Stomach smooth muscle (tissue), 2 donors: ENCODE results near the gene PODXL2.

ENCODE experiments used
- H3K27ac ChIP-seq: one replicate; pipeline ENCODE4 v1.7.0; 2013; ENCODE audit warnings: mild to moderate bottlenecking, low read length, inconsistent platforms
- H3K27me3 ChIP-seq, 2 donors: one replicate each; pipeline ENCODE4 v1.7.0; 2013; ENCODE audit warnings: low read length in 2 of 2; ENCODE audit not compliant: insufficient read depth in 2 of 2, control insufficient read depth in 1 of 2
- H3K36me3 ChIP-seq, 2 donors: one replicate each; pipeline ENCODE4 v1.7.0; 2013; ENCODE audit warnings: low read length in 2 of 2; ENCODE audit not compliant: control insufficient read depth in 2 of 2, insufficient read depth in 2 of 2
- H3K4me1 ChIP-seq: one replicate; pipeline ENCODE4 v1.7.0; 2013; ENCODE audit warnings: low read length; ENCODE audit not compliant: control insufficient read depth, insufficient read depth
- H3K4me3 ChIP-seq, 2 donors: one replicate each; pipeline ENCODE4 v1.7.0; 2013; ENCODE audit warnings: low read length in 2 of 2
- H3K9ac ChIP-seq, 2 donors: one replicate each; pipeline ENCODE4 v1.7.0; 2013; ENCODE audit warnings: low read length in 2 of 2, mild to moderate bottlenecking in 1 of 2
- H3K9me3 ChIP-seq, 2 donors: one replicate each; pipeline ENCODE4 v1.7.0; 2013; ENCODE audit warnings: low read length in 2 of 2; ENCODE audit not compliant: control insufficient read depth in 2 of 2
- donor health status: healthy.
- donor health status: Pancreatic carcinoma.

The PODXL2 gene

DNA sequence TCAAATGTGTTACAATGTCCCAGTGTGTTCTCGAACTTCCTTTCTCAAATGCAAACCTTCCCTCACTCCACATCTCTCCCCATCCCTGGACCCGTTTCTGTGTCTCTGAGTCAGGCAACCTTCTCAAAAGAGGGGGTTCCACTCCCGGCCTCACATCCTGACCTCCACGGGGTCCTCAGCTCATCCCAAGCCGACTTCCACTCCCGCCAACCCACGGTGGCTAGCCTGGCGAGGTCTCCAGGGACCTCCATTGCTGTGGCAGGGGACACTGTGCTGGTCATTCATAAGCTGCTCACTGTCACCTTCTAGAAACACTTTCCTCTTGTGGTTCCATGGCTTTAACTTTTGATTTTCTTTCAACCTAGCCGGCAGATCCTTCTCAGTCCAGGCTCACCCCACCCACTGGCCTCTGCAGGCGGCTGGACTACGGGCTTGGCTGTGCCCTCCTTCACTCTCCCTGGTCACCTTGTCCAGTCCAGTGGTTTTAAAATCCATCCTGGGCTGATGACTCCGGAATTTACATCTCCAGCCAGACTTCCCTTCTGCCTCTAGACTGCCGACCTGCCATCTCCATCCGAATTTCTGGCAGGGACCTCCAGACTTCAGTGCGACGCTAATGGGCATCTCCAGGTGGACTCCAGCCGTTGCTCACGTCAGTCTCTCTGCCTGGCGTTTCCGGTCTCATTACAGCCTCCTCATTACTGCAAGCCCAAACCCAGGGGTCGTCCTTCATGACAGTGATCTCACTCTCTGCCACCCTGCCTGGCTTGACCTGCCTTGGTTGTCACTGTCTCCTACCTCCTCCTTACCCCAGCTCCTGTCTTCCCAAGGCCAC is 63.7 kb downstream of the PODXL2 start:
- Histone ChIP-seq H3K9me3 (no peaks in the 10 kb centered on the region), H3K27me3 (no peaks in the 10 kb centered on the region), H3K36me3 (peaks cover 9 to 16% of the 10 kb centered on the region in 2 donors), H3K27ac (no peak overlapping the region), H3K9ac (no peak overlapping the region), H3K4me3 (no peak overlapping the region), H3K4me1 (peaks cover 58% of the 10 kb centered on the region)

- H3K36me3 ChIP-seq, result peaks cover 9 to 16% of the 10 kb centered on the region in 2 donors
- H3K9me3 ChIP-seq, result no peaks in the 10 kb centered on the region
- H3K27me3 ChIP-seq, result no peaks in the 10 kb centered on the region
- peaks cover 58% of the 10 kb centered on the region for H3K4me1 ChIP-seq
- no peak overlapping the region for H3K9ac ChIP-seq
- no peak overlapping the region for H3K4me3 ChIP-seq
- no peak overlapping the region for H3K27ac ChIP-seq
Observed at GRCh38 chr3:127693336-127693843, 64.4 kb downstream of the PODXL2 start.

DNA sequence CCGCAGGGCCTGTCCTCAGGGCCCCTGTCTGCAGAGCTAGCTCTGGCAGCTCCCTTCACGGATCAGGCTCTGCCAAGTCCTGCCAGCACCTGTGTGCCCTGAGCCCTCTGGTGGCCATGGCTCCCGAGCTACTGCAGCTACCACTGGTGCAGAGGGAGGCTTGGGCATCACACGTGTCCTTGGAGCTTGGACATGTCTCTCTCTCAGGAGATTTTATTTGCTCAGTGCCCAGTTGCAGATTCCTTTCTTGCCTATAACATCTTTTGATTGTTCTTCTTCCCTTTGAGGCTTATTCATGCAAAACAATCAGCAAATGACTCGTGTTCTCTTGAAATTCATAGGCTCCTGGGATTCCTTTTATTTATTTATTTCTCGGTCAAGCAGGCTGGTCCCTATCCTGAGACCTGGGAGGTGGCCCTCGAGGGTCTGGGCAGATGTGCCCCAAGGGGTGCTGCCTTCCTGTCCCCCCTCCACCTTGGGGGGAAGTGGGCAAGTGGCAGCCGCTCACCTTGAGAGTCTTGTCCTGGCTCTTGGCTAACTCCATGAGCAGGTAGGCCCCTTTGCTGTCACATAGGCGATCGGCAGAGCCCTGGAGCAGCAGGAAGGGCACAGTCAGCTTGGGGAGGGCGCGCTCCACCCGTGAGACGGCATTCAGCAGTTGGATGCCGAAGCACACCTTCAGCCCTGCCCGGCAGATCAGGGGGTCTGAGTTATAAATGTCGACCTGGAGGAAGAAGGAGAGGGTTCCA is 65.7 kb downstream of the PODXL2 start:
- Histone ChIP-seq H3K9ac (no peak overlapping the region), H3K27me3 (no peaks in the 10 kb centered on the region), H3K4me3 (no peak overlapping the region), H3K4me1 (peaks cover 58% of the 10 kb centered on the region), H3K27ac (no peak overlapping the region), H3K36me3 (peaks cover 9 to 16% of the 10 kb centered on the region in 2 donors), H3K9me3 (no peaks in the 10 kb centered on the region)

- H3K4me1 ChIP-seq, result peaks cover 65% of the 10 kb centered on the region
Observed at GRCh38 chr3:127697551-127698240, 68.7 kb downstream of the PODXL2 start.

DNA sequence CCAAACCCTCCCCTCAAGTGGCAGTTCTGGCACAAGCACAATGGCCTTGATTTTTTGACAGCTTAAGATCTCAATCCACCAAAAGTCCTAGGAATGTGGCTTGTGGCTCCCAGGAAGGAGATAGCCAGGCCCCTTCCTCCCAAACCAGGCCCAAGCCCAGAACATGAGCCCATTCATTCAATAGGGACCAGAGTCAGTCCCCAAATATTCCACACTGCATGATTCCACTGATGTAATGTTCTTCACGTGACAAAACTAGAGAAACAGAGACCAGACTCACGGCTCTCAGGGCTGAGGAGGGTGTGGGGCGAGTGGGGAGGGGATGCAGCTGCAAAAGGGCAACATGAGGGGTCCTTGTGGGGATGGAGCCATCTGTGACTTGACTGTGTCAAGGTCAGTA is 69.3 kb downstream of the PODXL2 start:
- Histone ChIP-seq H3K9ac (peak overlapping the region; percentile 40 to 47), H3K4me1 (peaks cover 71% of the 10 kb centered on the region), H3K27me3 (no peaks in the 10 kb centered on the region), H3K9me3 (no peaks in the 10 kb centered on the region), H3K36me3 (peaks cover under 1 to 2% of the 10 kb centered on the region in 2 donors), H3K4me3 (peak overlapping the region in 1 of 2 donors; percentile 69), H3K27ac (peak overlapping the region; percentile 95)

More at GRCh38 chr3:127697551-127698240, 68.7 kb downstream of the PODXL2 start:
- peaks cover 4 to 6% of the 10 kb centered on the region in 2 donors for H3K36me3 ChIP-seq
- no peaks in the 10 kb centered on the region for H3K27me3 ChIP-seq
- peak overlapping the region; percentile 40 to 58 for H3K9ac ChIP-seq
- H3K27ac ChIP-seq, result peak overlapping the region; percentile 95
- H3K9me3 ChIP-seq, result no peaks in the 10 kb centered on the region
- H3K4me3 ChIP-seq, result peak overlapping the region; percentile 45 to 69

DNA sequence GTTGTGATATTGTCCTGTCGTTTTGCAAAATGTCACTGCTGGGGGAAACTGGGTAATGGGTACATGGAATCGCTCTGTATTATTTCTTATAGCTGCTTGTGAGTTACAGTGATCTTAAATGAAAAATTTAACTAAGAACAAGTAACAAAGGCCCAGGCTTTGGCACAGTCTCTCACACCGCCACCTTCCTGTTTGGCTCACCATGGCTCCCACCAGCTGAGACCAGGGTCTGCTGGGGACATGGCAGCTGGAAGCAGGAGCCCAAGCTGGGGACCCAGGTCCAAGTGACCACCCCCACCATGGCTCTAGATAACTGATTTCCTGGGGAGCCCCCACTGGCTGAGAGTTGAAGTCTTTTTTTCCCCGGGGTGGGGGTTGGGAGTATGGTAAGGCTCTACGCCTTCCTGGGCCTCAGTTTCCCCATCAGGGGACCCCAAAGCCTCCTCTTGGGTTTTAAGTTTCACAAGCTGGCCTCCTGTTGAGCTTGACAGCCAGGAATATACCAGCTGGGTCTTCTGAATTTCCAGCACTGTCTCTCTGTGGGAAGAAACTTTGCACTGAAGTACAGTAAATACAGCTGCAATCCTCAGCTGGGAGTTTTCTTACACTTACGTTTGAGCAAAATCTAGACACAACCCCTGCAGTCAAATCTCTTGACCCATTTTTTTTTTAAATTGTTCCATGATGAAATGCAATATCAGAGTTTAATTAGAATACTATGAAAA is 69.9 kb downstream of the PODXL2 start:
- Histone ChIP-seq H3K9me3 (no peaks in the 10 kb centered on the region), H3K27me3 (no peaks in the 10 kb centered on the region), H3K4me1 (peaks cover 71% of the 10 kb centered on the region), H3K36me3 (peaks cover 0 to 2% of the 10 kb centered on the region in 2 donors), H3K4me3 (no peak overlapping the region), H3K27ac (peak overlapping the region; percentile 95), H3K9ac (peak overlapping the region in 1 of 2 donors; percentile 40)

- H3K9me3 ChIP-seq, result no peaks in the 10 kb centered on the region
- H3K4me1 ChIP-seq, result peaks cover 71% of the 10 kb centered on the region
- H3K27me3 ChIP-seq, result no peaks in the 10 kb centered on the region
- H3K4me3 ChIP-seq, result no peak overlapping the region
- peaks cover 0 to 2% of the 10 kb centered on the region in 2 donors for H3K36me3 ChIP-seq
- H3K9ac ChIP-seq, result peak overlapping the region in 1 of 2 donors; percentile 42
- H3K27ac ChIP-seq, result peak overlapping the region; percentile 95
Observed at GRCh38 chr3:127699416-127700300, 70.7 kb downstream of the PODXL2 start.

- no peaks in the 10 kb centered on the region for H3K36me3 ChIP-seq
- no peak overlapping the region for H3K4me3 ChIP-seq
- peak overlapping the region; percentile 49 for H3K27ac ChIP-seq
- no peaks in the 10 kb centered on the region for H3K9me3 ChIP-seq
- H3K27me3 ChIP-seq, result no peaks in the 10 kb centered on the region
- no peak overlapping the region for H3K9ac ChIP-seq
- H3K4me1 ChIP-seq, result peaks cover 67% of the 10 kb centered on the region
Observed at GRCh38 chr3:127700406-127700805, 71.4 kb downstream of the PODXL2 start.

DNA sequence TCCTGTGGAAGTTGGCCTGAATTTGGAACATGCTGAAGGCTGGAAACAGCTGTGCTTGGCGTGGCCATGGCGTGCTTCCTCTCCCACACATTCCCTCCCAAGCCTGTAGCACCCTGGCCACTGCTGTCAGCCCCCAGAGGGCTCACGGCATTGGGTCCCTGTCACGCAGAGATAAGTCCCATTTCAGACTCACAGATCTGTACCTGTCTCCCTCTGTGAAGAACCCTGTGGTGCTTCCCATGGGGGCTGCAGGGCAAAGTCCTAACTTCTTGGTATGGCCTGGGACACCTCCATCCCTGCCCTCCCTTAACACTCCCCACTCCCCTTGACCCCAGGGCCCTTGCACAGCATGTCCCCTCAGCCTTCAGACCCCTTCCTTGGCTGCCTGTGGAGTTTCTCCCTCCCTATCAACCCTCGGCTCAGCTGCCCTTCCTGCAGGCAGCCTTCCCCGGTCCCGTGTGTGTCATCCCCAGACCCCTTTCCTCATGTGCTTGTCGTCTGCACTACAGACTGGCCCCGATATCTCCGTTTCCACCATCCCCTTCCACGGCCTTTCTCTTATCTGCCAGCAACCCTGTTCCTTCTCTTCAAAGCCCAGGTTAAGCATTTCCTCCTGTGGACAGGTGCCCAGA is 72.4 kb downstream of the PODXL2 start:
- Histone ChIP-seq H3K27ac (no peak overlapping the region), H3K4me3 (no peak overlapping the region)

More for the DNA sequence above, 72.4 kb downstream of the PODXL2 start:
- Histone ChIP-seq H3K4me1 (peaks cover 66% of the 10 kb centered on the region), H3K9ac (no peak overlapping the region), H3K36me3 (peaks cover 0 to 4% of the 10 kb centered on the region in 2 donors), H3K9me3 (no peaks in the 10 kb centered on the region), H3K27me3 (no peaks in the 10 kb centered on the region)
